Esophagus squamous epithelium (tissue), 4 donors: Measurements from ENCODE around the gene PARP6.

Source experiments
- POLR2A ChIP-seq, 4 donors: fragments of 450-650 bp; IDR thresholded peaks; one replicate each; pipeline ENCODE4 v1.6.1; 2017; ENCODE audit warnings: antibody characterized with exemption in 4 of 4, mild to moderate bottlenecking in 4 of 4, moderate library complexity in 3 of 4
- TF ChIP-seq, protein P1 (sequence below), 6 experiments: fragments of 450-650 bp in 4 of 6; fragments of 200-600 bp in 2 of 6; sonication (generic) in 2 of 6; IDR thresholded peaks; one replicate each; pipeline ENCODE4 v1.5.1; 2016 to 2019; ENCODE audit warnings: antibody characterized with exemption in 6 of 6, mild to moderate bottlenecking in 4 of 6, moderate library complexity in 4 of 6

DNA sequence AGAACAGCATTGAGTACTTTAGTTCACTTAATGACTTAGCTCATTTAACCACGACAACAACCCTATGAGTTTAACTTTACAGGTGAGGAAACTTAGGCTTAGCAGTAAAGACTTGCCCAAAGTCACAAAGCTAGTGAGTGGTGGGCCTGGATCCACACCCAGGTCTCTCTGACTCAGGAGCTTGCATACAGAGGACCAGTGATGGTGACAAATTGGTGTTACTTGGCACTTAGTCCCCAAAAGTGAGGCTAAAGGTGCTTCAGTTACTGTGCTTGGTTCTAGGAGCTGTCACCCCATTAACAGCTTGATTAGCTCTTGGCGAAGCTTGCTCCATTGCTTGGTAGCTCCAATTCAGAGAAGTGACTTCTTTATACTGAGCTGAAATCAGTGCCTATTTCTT lies 41.5 kb upstream of the PARP6 start:
- no peak for TF ChIP-seq POLR2A (IDR thresholded peaks at IDR 0.05)
- TF ChIP-seq, protein P1, sequence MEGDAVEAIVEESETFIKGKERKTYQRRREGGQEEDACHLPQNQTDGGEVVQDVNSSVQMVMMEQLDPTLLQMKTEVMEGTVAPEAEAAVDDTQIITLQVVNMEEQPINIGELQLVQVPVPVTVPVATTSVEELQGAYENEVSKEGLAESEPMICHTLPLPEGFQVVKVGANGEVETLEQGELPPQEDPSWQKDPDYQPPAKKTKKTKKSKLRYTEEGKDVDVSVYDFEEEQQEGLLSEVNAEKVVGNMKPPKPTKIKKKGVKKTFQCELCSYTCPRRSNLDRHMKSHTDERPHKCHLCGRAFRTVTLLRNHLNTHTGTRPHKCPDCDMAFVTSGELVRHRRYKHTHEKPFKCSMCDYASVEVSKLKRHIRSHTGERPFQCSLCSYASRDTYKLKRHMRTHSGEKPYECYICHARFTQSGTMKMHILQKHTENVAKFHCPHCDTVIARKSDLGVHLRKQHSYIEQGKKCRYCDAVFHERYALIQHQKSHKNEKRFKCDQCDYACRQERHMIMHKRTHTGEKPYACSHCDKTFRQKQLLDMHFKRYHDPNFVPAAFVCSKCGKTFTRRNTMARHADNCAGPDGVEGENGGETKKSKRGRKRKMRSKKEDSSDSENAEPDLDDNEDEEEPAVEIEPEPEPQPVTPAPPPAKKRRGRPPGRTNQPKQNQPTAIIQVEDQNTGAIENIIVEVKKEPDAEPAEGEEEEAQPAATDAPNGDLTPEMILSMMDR (IDR thresholded peaks at IDR 0.05) = no peak
